Peyer's patch (tissue), 4 donors: ENCODE results near the gene ROBO1.

Source experiments
- CTCF ChIP-seq, 6 experiments: fragments of 450-650 bp in 4 of 6; fragments of 200-600 bp in 2 of 6; sonication (generic) in 1 of 6; IDR thresholded peaks; one replicate each; pipeline ENCODE4 v1.5.1; 2017 to 2019; ENCODE audit warnings: antibody characterized with exemption in 6 of 6, mild to moderate bottlenecking in 3 of 6, moderate library complexity in 1 of 6
- POLR2A ChIP-seq, 2 donors: fragments of 450-650 bp; IDR thresholded peaks; one replicate each; pipeline ENCODE4 v1.5.1; 2017; ENCODE audit warnings: antibody characterized with exemption in 2 of 2, mild to moderate bottlenecking in 2 of 2, moderate library complexity in 2 of 2

- no peak for TF ChIP-seq CTCF (IDR thresholded peaks at IDR 0.05)
- TF ChIP-seq POLR2A (IDR thresholded peaks at IDR 0.05): no peak
Observed at GRCh38 chr3:79109754-79110153, 658.0 kb downstream of the ROBO1 start.
